Measurements from ENCODE around the gene DSG4.
"Not testable (repeated sequence)": the region's sequence is repeated elsewhere in the genome, so short reads cannot be mapped to it uniquely, and the experiment has no call there.

The DSG4 gene

DNA sequence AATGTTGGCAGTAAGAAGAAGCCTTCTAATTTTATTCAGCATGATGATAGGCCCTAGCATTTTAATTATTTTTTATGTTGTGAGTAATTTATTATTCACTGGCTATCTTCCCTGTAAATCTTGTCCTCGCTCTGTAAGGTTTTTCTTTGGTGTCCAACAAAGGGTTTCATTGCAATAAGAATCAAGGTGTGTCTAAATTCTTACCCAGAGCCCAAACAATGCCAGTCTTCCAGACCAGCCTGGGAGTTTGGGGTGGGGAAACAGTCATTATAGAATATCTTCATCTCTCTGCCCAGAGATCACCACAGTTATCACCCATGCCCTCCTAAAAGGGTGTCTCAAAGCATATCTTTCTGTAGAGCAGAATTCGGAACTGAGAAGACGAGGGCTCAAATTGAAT, at the start of gene DSG4:
DSG4 (plus strand) TSS at position 301 of the 400 bp plus-strand sequence. CDS start 135 bp downstream, outside the sequence.
- no peak for DNase-seq

GRCh38 chr18:31329787-31330438, 46.7 kb upstream of the DSG4 start:
- DNase-seq, result no peak

GRCh38 chr18:31343454-31343853, 33.1 kb upstream of the DSG4 start:
- no peak for DNase-seq

DNA sequence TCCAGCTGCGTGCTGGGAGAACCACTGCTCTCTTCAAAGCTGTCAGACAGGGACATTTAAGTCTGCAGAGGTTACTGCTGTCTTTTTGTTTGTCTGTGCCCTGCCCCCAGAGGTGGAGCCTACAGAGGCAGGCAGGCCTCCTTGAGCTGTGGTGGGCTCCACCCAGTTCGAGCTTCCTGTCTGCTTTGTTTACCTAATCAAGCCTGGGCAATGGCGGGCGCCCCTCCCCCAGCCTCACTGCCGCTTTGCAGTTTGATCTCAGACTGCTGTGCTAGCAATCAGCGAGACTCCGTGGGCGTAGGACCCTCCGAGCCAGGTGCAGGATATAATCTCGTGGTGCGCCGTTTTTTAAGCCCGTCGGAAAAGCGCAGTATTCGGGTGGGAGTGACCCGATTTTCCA, 23.2 kb upstream of the DSG4 start:
- DNase-seq, result not testable (repeated sequence)

DNA sequence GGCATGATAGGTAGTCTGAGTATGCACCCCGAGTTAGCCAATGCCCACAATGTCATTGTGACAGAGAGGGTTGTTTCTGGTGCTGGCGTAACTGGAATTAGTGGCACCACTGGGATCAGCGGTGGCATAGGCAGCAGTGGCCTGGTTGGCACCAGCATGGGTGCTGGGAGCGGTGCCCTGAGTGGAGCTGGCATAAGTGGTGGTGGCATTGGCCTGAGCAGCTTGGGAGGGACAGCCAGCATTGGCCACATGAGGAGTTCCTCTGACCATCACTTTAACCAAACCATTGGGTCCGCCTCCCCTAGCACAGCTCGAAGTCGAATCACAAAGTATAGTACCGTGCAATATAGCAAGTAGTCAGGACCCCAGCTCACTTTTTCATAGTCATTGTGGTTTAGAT, 21.6 kb upstream of the DSG4 start:
- no peak for DNase-seq

GRCh38 chr18:31356025-31356424, 20.6 kb upstream of the DSG4 start:
- no peak for DNase-seq

- DNase-seq, result no peak
Measured at GRCh38 chr18:31364190-31364589, 12.4 kb upstream of the DSG4 start.

GRCh38 chr18:31369478-31369877, 7.1 kb upstream of the DSG4 start:
- no peak for DNase-seq

DNA sequence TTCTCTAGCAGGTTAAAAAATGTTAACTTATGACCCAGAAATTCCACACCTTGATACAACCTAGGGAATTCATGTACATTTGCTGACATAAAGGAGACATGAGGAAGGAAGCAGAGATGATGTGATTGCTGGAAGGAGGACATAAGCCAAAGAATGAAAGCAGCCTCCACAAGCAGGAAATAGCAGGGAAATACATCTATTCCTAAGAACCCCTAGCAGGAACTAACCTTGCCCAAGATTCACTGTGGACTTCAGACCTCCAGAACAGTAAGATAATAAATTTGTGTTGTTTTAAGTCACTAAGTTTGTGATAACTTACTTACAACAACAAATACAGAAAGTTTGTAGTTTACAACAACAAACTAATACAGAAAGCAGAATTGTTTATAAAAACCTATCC, 4.6 kb upstream of the DSG4 start:
- DNase-seq, result no peak

- no peak for DNase-seq
Measured at GRCh38 chr18:31373641-31374040, 2.9 kb upstream of the DSG4 start.

GRCh38 chr18:31380912-31381311, 4.3 kb downstream of the DSG4 start:
- no peak for DNase-seq

- no peak for DNase-seq
Measured at GRCh38 chr18:31382107-31382506, 5.5 kb downstream of the DSG4 start.

DNA sequence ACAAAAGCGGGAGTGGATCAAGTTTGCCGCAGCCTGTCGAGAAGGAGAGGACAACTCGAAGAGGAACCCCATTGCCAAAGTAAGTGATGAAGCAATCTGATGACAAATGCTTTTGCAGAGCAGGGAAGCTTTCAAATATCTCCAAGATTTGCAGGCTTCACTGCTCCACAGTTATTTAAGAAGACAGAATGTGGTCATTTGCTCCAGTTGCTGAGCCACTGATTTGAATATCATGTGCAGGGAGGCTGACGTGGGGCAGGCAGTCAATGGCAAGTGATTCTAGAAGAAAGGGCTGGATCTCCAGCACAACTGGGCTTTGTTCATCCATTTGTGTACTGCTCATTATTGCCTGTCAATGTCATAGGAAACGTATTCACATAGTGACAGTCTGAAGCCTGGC, 10.2 kb downstream of the DSG4 start:
- DNase-seq, result no peak

GRCh38 chr18:31393286-31393685, 16.7 kb downstream of the DSG4 start:
- no peak for DNase-seq

- DNase-seq, result no peak
Measured at GRCh38 chr18:31396796-31397612, 20.4 kb downstream of the DSG4 start.

GRCh38 chr18:31398191-31398590, 21.6 kb downstream of the DSG4 start:
- no peak for DNase-seq

GRCh38 chr18:31399306-31400032, 22.9 kb downstream of the DSG4 start:
- no peak for DNase-seq

DNA sequence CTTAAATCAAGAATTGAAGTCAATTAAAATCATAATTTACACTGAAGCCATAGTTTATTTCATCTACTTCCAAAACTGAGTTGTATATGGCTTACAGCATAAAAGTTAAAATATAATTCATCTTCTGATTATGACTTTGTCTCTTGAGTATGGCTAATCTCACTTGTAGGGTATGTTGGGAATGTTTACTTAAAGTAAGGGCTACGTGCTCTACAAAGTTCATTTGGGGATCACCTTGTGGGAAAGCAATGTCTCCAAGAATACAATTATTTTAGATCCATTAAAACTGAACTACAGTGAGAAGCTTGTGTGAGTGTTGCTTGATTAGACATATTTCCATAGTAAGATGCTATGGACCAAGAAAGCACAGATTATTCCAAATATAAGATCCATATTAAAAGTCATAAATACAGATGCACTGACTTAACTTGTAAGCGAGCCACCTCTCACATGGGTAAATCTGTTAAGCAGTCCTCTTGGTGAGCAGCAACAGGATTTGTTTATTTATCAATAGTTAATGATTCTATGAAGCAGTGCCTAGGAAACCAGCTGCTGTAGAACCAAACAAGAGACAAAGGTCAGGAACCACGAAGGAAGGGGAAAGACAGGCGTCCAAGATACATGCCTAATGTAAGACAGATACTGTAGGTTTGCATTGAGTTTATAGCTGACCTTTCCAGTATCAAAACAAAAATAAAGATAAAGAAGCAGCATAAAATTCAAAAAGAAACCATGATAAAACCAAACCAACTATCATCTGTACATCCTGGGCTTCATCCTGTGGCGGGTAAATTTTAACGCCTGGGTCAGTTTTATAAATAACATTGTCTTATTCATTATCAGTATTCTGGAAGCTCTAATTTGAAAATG, 24.8 kb downstream of the DSG4 start:
- no peak for DNase-seq

GRCh38 chr18:31402026-31402373, 25.4 kb downstream of the DSG4 start:
- no peak for DNase-seq

- no peak for DNase-seq
Measured at GRCh38 chr18:31403409-31403808, 26.8 kb downstream of the DSG4 start.

DNA sequence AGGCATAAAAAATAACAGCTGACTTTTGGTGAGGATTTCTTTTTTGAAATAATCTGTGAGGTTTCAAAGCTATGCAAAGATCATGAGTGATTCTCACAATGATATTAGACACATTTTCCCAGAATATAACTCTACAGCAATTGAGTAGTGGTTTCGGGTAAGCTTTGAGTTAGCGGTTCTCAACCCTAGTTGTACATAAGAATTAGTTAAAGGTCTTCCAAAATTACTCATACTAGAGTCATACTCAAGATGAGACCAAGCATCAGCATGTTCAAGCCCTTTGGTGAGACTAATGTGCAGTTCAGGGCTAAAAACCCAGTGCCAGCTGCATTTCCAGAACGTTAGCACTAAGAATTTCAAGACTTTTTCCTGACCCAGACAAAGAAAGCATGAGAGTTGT, 31.1 kb downstream of the DSG4 start:
- no peak for DNase-seq

GRCh38 chr18:31409276-31409675, 32.7 kb downstream of the DSG4 start:
- DNase-seq, result no peak

Data from NCI-H524 treated with DMSO at 0.1 percent for 48 hours (cell line).